OCI-M1 (cell line): Measurements from ENCODE around the gene GORASP2.

Experiments
- DNase-seq: peaks from one replicate; lab custom pipeline; 2025; lab: John Stamatoyannopoulos, UW

Gene GORASP2

DNA sequence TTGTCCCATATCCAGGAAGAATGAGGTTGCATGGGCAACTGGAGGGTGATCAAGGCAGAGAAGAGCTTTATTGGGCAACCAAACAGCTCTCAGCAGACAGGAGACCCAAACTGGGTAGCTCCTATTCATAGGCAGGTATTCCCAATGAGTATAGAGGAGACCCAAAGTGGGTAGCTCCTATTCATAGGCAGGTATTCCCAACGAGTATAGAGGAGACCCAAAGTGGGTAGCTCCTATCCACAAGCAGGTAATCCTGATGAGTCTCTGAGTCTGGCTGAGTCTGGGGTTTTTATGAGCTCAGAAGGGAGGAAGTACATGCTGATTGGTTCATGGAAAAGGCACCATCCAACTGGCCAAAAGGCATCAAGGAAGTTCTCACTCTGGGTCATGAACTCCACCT, 5.3 kb upstream of the GORASP2 start:
- DNase-seq: peak; percentile 24

GRCh38 chr2:170924969-170925368, 4.1 kb upstream of the GORASP2 start:
- DNase-seq: no peak

DNA sequence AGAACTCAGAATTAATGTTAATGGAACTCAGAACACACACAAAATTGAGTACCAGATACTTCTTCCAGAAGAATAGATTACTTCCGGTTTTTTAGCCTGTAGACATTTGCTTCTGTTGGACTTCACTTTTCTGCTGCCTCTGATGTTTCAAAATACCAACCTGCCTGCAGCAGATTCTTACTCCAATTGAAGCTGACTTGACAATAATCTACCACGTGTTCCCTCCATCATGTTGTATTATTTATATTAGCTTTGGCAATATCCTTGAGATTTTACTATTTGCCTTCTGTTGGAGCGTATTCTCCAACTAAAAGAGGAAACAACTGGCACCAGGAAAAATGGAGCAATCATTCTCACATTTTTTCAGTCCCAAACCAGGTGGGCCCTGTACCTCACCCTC, 3.1 kb upstream of the GORASP2 start:
- no peak for DNase-seq

DNA sequence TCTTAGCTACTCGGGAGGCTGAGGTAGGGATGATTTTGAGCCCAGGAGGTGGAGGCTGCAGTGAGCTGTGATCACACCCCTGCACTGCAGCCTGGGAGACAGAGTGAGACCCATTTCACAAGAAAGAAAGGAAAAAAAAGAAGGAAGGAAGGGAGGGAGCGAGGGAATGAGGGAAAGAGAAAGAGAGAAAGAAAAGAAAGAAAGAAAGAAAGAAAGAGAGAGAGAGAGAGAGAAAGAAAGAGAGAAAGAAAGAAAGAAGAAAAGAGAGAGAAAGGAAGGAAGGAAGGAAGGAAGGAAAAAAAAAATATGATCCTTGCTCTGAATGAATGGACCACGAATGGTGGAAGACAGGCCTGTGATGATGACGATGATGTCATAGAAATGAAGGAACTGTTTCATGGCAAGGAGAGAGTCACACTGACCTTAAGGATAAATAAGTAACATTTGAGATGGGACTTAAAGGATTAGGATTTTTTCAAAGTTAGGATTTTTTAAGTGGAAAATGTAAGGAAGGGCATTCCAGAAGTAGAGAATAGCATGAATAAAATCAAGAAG, 2.2 kb upstream of the GORASP2 start:
- no peak for DNase-seq

GRCh38 chr2:170928036-170928823, 823 bp upstream of the GORASP2 start:
- DNase-seq: peak; percentile 58

GRCh38 chr2:170929686-170930050, 615 bp downstream of the GORASP2 start:
- peak; percentile 63 for DNase-seq

DNA sequence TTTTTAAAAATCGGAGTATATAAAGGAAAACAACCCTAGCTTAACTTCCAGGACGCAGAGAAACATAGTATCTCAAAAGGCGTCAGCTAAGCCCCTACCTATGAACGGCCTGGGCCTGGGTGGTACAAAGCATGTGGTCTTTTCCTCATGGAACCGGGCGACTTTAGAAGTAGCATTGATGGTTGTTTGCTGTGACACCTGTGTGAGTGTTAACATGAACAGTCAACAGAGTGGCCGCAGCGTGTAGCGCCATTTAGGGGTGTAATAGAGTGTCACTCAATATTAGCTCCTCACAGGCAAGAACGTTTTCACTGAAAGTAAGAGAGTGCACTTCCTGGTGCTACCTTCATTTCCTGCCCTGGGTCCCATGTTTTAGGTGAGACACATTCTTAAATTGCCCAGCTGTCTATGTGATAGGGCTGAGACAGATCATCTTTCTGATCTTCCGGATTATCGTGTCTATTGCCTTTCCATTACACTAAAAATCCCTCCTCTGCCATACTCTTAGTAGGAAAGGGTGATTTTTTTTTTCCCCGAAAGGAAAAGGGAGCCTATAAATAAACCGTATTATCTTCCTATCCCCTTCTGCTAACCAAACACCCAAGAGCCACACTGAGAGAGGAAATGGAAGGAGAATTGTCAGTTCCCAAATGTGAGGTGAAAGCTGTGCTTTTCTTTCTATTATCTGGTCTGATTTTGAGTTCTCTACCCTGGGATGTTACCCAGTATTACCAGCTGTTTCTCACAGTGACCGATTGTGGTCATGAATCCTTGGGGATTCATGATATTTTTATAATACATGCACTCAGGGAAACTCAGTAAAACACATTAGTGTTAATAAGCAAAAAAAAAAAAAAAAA, 1.3 kb downstream of the GORASP2 start:
- peak; percentile 75 for DNase-seq

- no peak for DNase-seq
Observed at GRCh38 chr2:170930991-170931266, 1.9 kb downstream of the GORASP2 start.

DNA sequence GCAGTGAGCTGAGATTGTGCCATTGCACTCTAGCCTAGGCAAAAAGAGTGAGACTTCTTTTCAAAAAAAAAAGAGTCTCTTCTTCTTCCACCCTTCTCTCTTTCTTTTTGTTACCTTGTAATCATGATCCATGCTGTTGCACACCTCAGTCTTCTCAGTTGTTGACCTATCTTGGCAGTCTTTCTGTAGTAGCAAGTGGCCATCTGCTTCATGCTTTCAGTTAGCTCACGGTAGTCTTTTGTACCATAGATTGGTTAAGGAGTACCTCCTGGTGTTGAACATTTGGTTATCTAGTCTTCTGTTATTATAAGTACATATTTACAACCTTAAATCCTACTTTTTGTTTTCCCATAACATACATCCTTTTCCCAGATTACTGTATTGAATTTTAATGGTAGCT, 3.1 kb downstream of the GORASP2 start:
- DNase-seq: no peak

DNA sequence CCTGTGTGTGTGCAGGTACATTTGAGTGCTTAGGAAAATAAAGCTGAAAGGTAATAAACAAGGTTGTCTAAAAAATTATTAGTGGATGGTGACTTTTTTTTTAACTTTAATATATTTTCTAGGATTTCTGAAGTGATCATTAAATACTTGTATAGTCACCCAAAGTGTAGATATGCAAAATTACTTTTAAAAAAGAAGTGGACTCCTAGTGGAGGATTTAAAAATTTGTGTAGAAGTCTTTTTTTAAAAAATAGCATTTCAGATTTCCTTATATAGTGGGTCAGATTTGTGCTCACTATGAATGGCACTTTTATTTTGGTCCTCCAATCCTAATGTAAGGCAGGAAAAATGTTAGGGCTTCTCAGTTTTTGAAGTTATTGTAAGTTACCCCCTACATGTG, 3.9 kb downstream of the GORASP2 start:
- no peak for DNase-seq

DNA sequence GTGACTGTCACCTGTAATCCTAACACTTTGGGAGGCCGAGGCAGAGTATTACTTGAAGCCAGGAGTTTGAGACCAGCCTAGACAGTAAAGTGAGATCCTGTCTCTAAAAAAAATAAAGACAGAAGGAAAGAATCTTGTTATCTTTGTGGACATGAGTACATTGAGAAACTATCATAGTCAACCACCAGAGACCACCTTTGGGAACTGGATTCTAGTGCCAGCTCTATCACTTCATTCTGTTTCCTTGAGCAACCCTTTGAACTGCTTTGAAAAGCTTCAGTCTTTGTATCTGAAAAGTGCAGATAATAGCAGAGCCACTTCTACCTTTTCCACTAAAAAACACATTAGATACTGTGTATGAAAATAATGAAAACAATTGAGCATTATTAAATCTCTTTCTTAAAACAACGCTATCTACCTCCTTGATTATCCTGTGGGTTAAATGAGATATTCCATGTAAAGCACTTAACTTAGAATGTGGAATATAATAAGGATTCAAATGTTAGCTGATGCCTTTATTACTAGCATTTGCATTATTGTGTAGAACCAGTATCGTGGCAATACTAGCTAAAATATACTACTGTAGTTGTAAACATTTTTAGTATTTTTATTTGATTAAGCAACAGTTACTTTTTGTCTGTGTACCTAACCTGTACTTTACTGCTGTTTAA, 8.8 kb downstream of the GORASP2 start:
- DNase-seq: no peak

GRCh38 chr2:170940066-170940465, 11.0 kb downstream of the GORASP2 start:
- peak; percentile 6 for DNase-seq

DNA sequence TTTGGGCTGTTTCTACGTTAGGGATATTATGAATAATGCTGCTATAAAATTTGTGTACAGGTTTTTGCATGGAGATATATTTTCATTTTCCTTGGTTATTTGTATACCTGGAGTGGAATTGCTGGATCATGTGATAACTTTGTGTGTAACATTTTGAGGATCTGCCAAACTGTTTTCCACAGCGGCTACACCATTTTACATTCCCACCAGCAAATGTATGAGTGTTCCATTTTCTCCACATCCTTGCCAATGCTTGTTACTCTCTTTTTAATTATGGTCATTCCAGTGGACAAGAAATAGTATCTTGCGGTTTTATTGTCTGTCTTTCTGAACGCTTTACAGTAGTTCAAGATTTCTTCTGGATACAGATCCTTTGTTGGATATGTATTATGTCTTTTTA, 13.6 kb downstream of the GORASP2 start:
- no peak for DNase-seq

DNA sequence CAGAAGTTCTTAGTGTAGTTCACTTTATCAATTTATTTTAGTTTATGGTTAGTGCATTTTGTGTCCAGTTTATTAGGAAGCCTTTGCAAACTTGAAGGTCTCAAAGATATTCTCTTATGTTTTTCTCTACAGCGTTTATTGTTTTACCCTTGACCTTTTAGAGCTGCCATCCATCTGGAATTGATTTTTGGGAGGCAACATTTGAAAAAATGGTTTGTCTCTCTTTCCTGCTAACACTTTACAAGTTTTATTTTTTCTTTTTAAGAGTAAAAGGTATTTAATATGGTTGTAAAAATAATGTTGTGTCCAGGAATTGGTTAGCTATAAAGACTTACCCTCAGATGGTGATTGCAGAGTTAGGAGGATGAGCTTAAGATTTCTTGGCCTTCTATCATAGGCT, 14.0 kb downstream of the GORASP2 start:
- DNase-seq: no peak

DNA sequence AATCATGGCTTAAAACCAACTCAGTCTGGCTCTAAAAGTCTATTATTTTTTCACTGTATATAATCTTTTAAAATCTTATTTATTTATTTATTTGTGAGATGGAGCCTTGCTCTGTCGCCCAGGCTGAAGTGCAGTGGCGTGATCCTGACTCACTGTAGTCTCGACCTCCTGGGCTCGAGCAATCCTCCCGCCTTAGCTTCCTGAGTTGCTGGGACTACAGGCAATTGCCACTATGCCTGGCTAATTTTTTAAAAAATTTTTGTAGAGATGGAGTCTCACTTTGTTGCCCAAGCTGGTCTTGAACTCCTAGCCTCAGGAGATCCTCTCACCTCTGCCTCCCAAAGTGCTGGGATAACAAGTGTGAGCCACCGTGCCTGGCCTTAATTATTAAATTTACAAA, 14.5 kb downstream of the GORASP2 start:
- no peak for DNase-seq

- no peak for DNase-seq
Observed at GRCh38 chr2:170944545-170944944, 15.5 kb downstream of the GORASP2 start.

DNA sequence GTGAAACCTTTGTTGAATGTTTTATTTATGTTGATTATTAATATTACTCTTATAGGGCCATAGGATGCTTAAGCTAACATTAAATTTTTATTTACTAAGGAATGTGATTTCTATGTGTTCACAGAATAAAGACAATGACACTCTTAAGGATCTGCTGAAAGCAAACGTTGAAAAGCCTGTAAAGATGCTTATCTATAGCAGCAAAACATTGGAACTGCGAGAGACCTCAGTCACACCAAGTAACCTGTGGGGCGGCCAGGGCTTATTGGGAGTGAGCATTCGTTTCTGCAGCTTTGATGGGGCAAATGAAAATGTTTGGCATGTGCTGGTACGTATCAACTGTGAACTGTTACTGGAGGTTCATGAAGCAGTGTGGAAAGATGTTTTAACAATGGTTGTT, 20.4 kb downstream of the GORASP2 start:
- DNase-seq: no peak

- DNase-seq: no peak
Observed at GRCh38 chr2:170950221-170950761, 21.2 kb downstream of the GORASP2 start.

- DNase-seq: no peak
Observed at GRCh38 chr2:170953941-170954340, 24.9 kb downstream of the GORASP2 start.

DNA sequence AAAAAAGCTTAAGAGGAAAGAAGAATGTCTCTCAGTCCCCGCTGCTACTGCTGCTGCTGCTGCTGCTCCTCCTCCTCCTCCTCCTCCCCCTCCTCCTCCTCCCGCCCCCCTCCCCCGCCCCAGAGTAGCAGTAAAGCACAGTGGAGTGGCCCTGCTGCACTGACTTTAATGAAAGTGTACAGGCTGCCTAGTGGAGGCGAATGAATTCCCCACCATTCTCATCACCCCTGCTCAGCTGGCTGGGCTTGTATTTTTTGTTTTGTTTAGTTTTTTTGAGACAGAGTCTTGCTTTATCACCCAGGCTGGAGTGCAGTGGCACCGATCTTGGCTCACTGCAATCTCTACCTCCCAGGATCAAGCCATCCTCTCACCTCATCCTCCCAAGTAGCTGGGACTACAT, 34.3 kb downstream of the GORASP2 start:
- DNase-seq: no peak

GRCh38 chr2:170965446-170966225, 36.6 kb downstream of the GORASP2 start:
- DNase-seq: no peak
